K562 (cell line): ENCODE data around the gene HVCN1. TPM values are rescaled to one million over a fixed set of nuclear protein-coding genes. Genes with fewer than 3 reads are reported as not detected.

Experiments
- ARID1B ChIP-seq: fragments of 450-650 bp; IDR thresholded peaks from 2 replicates; pipeline ENCODE4 v1.6.1; 2016; ENCODE audit warnings: antibody characterized with exemption, mild to moderate bottlenecking, inconsistent platforms
- CEBPB ChIP-seq: fragments of 450-650 bp; IDR thresholded peaks from 2 replicates; pipeline ENCODE4 v1.6.1; 2016; ENCODE audit warnings: missing genetic modification characterization, missing compliant biosample characterization
- EGR1 ChIP-seq: fragments of 450-650 bp; conservative IDR thresholded peaks from 2 replicates; pipeline ENCODE4 v1.6.1; 2017; ENCODE audit warnings: mild to moderate bottlenecking
- KAT7 ChIP-seq: sonication (generic); formaldehyde crosslinking; IDR thresholded peaks from 2 replicates; pipeline ENCODE4 v1.8.0; 2022; ENCODE audit warnings: missing genetic modification reagents, mild to moderate bottlenecking, borderline replicate concordance
- KDM1A ChIP-seq, 2 experiments: fragments of 450-650 bp; IDR thresholded peaks; 2 replicates each; pipeline ENCODE4 v1.6.1; 2016; ENCODE audit warnings: mild to moderate bottlenecking in 2 of 2
- MEF2D ChIP-seq: conservative IDR thresholded peaks from 2 replicates; pipeline ENCODE4 v1.6.1; 2016; ENCODE audit warnings: low read depth, missing genetic modification characterization, missing compliant biosample characterization
- NCOR1 ChIP-seq: fragments of 450-650 bp; IDR thresholded peaks from 2 replicates; pipeline ENCODE4 v1.6.1; 2016; ENCODE audit warnings: mild to moderate bottlenecking, moderate library complexity
- NFIX ChIP-seq: fragments of 250-450 bp; sonication (Bioruptor Pico); IDR thresholded peaks from 2 replicates; pipeline ENCODE4 v1.4.0; 2020; ENCODE audit warnings: low read depth, mild to moderate bottlenecking, moderate library complexity
- PHF8 ChIP-seq: fragments of 200-600 bp; sonication (generic); IDR thresholded peaks from 2 replicates; pipeline ENCODE4 v1.6.1; 2012; ENCODE audit warnings: mixed run types, mild to moderate bottlenecking, inconsistent platforms, low read length, moderate library complexity, borderline replicate concordance
- RBM14 ChIP-seq: fragments of 200-400 bp; formaldehyde crosslinking; IDR thresholded peaks from 2 replicates; pipeline ENCODE4 v1.6.1; 2018; ENCODE audit warnings: low read depth, mild to moderate bottlenecking, low read length, moderate library complexity, borderline replicate concordance; ENCODE audit not compliant: insufficient read depth
- SOX6 ChIP-seq: fragments of 450-650 bp; IDR thresholded peaks from 2 replicates; pipeline ENCODE4 v1.6.1; 2014; ENCODE audit warnings: mild to moderate bottlenecking
- TCF3 ChIP-seq: sonication (generic); formaldehyde crosslinking; IDR thresholded peaks from 2 replicates; pipeline ENCODE4 v1.4.0; 2020; ENCODE audit warnings: mild to moderate bottlenecking, missing genetic modification reagents
- ZNF212 ChIP-seq: fragments of 450-650 bp; formaldehyde crosslinking; IDR thresholded peaks from 2 replicates; pipeline ENCODE4 v1.4.0; 2020; ENCODE audit warnings: mild to moderate bottlenecking
- ZNF217 ChIP-seq: sonication (generic); formaldehyde crosslinking; IDR thresholded peaks from 2 replicates; pipeline ENCODE4 v1.8.0; 2022; ENCODE audit warnings: mild to moderate bottlenecking, missing genetic modification reagents
- polyA plus RNA-seq, 8 experiments: library from polyadenylated mRNA; depleted of rRNA in 4 of 8; stranded (reverse) in 5 of 8; unstranded in 3 of 8; fragments of >200 nt; fragmentation: Nextera tagmentation in 2 of 8; fragmentation: Illumina TruSeq in 1 of 8; extraction: Ambion mirVana in 2 of 8; extraction: Trizol in 1 of 8; gene quantifications; 2 replicates each; pipeline versions ENCODE4 v1.2.1 to v1.2.3, GENCODE V29; 2011 to 2014; ENCODE audit warnings: inconsistent platforms in 1 of 8, missing spikeins in 1 of 8
- total RNA-seq, 7 experiments: library from RNA; depleted of rRNA in 6 of 7; stranded (reverse); fragments of >200 nt in 6 of 7; fragmentation: Illumina TruSeq in 2 of 7; extraction: Trizol in 2 of 7; gene quantifications; 2 replicates each; pipeline versions ENCODE4 v1.2.1 to v1.2.3, GENCODE V29; 2011 to 2021; ENCODE audit warnings: low replicate concordance in 1 of 7
- TF ChIP-seq, protein P1 (sequence below): fragments of 450-650 bp; IDR thresholded peaks from 2 replicates; pipeline ENCODE4 v1.6.1; 2016; ENCODE audit warnings: low read depth
- TF ChIP-seq, protein P2 (sequence below): sonication (generic); formaldehyde crosslinking; IDR thresholded peaks from 2 replicates; pipeline ENCODE4 v1.9.0; 2022; ENCODE audit warnings: mild to moderate bottlenecking, missing genetic modification reagents
- TF ChIP-seq, protein P3 (sequence below): sonication (generic); IDR thresholded peaks from 2 replicates; pipeline ENCODE4 v1.6.1; 2016

The HVCN1 gene
- total and polyA plus RNA-seq, 9 of the 15 experiments (the other 6 are each of a cell fraction or from before 2014, with no cell fraction given), result 0.21 to 1.4 (median 0.74) TPM

DNA sequence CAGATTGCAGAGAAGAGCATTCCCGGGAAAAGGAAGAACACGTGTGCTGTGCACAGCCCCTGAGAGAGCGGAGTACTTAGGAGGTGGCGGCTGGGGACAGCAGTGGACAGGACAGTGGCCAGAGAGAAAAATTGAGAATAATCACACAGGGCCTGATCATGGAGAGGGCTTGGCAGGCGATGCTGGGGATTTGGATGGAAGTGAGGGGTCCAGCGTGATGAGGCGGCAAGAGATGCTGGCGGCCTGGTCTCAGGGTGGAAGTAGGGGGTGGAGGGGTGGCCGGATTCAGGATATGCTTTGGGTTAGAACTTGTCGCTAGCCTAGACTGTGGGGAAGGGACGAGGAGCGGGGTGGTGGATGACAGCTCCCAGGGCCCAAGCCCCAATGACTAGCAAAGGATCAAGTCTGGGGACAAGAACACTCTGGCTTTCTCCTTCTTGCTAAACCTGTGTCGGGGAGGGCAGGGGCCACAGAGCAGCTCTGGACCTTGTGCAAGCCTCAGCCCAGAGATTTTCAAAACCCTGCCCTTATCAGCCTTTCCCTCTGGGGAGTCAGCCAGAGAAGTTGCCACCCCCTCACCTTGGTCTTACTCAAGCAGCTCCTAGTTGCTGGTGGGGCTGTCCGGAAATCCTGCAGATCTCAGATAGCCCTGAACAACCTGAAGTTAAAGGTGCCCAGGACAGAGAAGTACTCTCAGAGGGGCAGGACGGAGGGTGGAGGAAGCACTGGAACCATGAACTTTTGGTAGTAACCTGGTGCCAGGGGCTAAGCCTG lies 1.3 kb downstream of the HVCN1 start (continued):
- TF ChIP-seq, protein P1, sequence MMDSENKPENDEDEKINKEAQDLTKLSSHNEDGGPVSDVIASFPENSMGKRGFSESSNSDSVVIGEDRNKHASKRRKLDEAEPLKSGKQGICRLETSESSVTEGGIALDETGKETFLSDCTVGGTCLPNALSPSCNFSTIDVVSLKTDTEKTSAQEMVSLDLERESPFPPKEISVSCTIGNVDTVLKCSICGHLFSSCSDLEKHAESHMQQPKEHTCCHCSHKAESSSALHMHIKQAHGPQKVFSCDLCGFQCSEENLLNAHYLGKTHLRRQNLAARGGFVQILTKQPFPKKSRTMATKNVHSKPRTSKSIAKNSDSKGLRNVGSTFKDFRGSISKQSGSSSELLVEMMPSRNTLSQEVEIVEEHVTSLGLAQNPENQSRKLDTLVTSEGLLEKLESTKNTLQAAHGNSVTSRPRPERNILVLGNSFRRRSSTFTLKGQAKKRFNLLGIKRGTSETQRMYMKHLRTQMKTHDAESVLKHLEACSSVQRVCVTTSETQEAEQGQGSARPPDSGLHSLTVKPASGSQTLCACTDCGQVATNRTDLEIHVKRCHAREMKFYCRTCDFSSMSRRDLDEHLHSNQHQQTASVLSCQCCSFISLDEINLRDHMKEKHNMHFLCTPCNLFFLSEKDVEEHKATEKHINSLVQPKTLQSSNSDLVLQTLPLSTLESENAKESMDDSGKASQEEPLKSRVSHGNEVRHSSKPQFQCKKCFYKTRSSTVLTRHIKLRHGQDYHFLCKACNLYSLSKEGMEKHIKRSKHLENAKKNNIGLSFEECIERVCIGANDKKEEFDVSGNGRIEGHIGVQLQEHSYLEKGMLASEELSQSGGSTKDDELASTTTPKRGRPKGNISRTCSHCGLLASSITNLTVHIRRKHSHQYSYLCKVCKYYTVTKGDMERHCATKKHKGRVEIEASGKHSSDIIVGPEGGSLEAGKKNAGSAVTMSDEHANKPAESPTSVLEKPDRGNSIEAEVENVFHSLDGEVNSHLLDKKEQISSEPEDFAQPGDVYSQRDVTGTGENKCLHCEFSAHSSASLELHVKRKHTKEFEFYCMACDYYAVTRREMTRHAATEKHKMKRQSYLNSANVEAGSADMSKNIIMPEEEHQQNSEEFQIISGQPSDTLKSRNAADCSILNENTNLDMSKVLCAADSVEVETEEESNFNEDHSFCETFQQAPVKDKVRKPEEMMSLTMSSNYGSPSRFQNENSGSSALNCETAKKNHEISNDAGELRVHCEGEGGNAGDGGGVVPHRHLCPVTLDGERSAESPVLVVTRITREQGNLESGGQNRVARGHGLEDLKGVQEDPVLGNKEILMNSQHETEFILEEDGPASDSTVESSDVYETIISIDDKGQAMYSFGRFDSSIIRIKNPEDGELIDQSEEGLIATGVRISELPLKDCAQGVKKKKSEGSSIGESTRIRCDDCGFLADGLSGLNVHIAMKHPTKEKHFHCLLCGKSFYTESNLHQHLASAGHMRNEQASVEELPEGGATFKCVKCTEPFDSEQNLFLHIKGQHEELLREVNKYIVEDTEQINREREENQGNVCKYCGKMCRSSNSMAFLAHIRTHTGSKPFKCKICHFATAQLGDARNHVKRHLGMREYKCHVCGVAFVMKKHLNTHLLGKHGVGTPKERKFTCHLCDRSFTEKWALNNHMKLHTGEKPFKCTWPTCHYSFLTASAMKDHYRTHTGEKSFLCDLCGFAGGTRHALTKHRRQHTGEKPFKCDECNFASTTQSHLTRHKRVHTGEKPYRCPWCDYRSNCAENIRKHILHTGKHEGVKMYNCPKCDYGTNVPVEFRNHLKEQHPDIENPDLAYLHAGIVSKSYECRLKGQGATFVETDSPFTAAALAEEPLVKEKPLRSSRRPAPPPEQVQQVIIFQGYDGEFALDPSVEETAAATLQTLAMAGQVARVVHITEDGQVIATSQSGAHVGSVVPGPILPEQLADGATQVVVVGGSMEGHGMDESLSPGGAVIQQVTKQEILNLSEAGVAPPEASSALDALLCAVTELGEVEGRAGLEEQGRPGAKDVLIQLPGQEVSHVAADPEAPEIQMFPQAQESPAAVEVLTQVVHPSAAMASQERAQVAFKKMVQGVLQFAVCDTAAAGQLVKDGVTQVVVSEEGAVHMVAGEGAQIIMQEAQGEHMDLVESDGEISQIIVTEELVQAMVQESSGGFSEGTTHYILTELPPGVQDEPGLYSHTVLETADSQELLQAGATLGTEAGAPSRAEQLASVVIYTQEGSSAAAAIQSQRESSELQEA, result no peak
- TF ChIP-seq SOX6, result peak; percentile 12; the same call in 1 of the 2 replicates
- TF ChIP-seq, protein P2, sequence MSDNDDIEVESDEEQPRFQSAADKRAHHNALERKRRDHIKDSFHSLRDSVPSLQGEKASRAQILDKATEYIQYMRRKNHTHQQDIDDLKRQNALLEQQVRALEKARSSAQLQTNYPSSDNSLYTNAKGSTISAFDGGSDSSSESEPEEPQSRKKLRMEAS, result no peak
- no peak for TF ChIP-seq ZNF217 (CRISPR knock-in tag)
- TF ChIP-seq, protein P3, sequence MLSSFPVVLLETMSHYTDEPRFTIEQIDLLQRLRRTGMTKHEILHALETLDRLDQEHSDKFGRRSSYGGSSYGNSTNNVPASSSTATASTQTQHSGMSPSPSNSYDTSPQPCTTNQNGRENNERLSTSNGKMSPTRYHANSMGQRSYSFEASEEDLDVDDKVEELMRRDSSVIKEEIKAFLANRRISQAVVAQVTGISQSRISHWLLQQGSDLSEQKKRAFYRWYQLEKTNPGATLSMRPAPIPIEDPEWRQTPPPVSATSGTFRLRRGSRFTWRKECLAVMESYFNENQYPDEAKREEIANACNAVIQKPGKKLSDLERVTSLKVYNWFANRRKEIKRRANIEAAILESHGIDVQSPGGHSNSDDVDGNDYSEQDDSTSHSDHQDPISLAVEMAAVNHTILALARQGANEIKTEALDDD, result peak; percentile 43; the same call in 1 of the 2 replicates
- TF ChIP-seq EGR1, result peak; percentile 61
- peak; percentile 54; the same call in 1 of the 2 replicates for TF ChIP-seq TCF3 (CRISPR knock-in tag)
- no peak for TF ChIP-seq PHF8
- TF ChIP-seq RBM14, result no peak
- TF ChIP-seq KDM1A (IDR thresholded peaks at IDR 0.05), result peak; percentile 63 to 74; a peak in 3 of 4 replicates
- TF ChIP-seq NFIX, result no peak
- TF ChIP-seq ZNF212, result no peak
- TF ChIP-seq CEBPB (tag), result peak; percentile 86
- peak; percentile 37; the same call in 1 of the 2 replicates for TF ChIP-seq NCOR1
- TF ChIP-seq KAT7 (CRISPR knock-in tag), result no peak
- no peak for TF ChIP-seq MEF2D
- peak; percentile 72 for TF ChIP-seq ARID1B
